HL-60 (cell line): ENCODE results near the gene MTHFD1L.

Experiments used
- CTCF ChIP-seq: IDR thresholded peaks from one replicate; pipeline ENCODE4 v1.5.1; 2011; ENCODE audit warnings: low read length, control low read depth, inconsistent platforms; ENCODE audit not compliant: insufficient read depth
- GABPA ChIP-seq: IDR thresholded peaks from 2 replicates; pipeline ENCODE4 v1.6.1; 2012; ENCODE audit warnings: low read depth
- POLR2AphosphoS5 ChIP-seq: IDR thresholded peaks from 2 replicates; pipeline ENCODE4 v1.6.1; 2012; ENCODE audit warnings: low read depth
- TF ChIP-seq, protein P1 (sequence below): IDR thresholded peaks from 2 replicates; pipeline ENCODE4 v1.6.1; 2012; ENCODE audit warnings: low read depth; ENCODE audit not compliant: insufficient replicate concordance

- TF ChIP-seq POLR2AphosphoS5 (no peak), CTCF (no peak), GABPA (no peak)
- TF ChIP-seq, protein P1, sequence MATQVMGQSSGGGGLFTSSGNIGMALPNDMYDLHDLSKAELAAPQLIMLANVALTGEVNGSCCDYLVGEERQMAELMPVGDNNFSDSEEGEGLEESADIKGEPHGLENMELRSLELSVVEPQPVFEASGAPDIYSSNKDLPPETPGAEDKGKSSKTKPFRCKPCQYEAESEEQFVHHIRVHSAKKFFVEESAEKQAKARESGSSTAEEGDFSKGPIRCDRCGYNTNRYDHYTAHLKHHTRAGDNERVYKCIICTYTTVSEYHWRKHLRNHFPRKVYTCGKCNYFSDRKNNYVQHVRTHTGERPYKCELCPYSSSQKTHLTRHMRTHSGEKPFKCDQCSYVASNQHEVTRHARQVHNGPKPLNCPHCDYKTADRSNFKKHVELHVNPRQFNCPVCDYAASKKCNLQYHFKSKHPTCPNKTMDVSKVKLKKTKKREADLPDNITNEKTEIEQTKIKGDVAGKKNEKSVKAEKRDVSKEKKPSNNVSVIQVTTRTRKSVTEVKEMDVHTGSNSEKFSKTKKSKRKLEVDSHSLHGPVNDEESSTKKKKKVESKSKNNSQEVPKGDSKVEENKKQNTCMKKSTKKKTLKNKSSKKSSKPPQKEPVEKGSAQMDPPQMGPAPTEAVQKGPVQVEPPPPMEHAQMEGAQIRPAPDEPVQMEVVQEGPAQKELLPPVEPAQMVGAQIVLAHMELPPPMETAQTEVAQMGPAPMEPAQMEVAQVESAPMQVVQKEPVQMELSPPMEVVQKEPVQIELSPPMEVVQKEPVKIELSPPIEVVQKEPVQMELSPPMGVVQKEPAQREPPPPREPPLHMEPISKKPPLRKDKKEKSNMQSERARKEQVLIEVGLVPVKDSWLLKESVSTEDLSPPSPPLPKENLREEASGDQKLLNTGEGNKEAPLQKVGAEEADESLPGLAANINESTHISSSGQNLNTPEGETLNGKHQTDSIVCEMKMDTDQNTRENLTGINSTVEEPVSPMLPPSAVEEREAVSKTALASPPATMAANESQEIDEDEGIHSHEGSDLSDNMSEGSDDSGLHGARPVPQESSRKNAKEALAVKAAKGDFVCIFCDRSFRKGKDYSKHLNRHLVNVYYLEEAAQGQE: no peak
Observed at GRCh38 chr6:151023342-151023741, 157.8 kb downstream of the MTHFD1L start.
